ENCODE measurements around the gene GPATCH3. TPM values are rescaled to one million over a fixed set of nuclear protein-coding genes. Genes with fewer than 3 reads are reported as not detected.
A peak's percentile ranks its signal among the peaks of the same experiment; 100 is the strongest.

GPATCH3 gene
- polyA plus RNA-seq, 1 of the 3 experiments (the other 2 are of a cell fraction) = 11.1 TPM

DNA sequence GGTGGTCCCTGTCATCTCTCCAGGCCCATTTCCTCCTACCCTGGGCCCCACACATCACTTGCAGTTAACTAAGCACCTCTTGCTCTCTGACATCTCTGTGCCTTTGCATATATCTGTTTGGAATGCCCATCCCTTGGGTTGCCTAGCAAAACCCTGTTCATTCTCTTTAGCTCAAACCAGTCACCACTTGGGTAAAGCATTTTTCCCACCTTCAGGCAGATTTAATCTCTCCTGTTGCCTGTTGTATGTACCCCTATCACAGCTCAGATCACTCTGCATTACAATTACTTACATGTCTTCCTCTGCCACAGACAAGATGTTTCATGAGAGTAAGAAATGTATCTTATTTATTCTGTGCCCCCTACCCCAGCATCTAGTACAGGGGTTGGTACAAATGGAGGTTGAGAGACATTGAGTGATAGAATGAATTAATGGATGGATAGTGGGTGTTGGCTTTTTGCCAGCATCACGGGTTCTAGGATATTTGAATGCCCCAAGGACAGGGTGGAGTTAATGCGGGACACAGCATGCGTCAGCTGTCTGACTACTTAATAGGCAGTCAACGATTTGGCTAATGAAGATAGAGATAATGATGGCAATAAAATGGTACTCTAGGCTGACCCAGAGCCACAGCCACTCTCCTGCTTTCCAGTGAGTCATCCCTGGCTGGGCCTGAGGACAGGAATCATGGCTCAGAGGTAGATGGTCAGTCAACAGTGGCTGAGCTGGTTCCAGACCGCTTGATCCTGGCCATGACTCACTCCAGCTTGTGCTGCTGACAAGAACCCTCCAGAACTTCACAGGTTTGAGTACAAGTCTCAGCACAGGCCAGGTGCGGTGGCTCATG, 7.0 kb upstream of the GPATCH3 start:
- no peaks in the 10 kb centered on the region for H3F3A ChIP-seq (replicated peaks; ENCODE audit: insufficient read depth)
- no peaks in the 10 kb centered on the region for H3K36me3 ChIP-seq (replicated peaks in 1 of 2; ENCODE audit: control insufficient read depth in 1 of 2, insufficient read depth in 2 of 2, low read length in 1 of 2)
- POLR2A ChIA-PET = interaction anchor here (0.5 kb wide), 1 partner anchor 78 kb away, joined by 3 read pairs; no protein-coding TSS in a partner anchor
- H3K9me3 ChIP-seq = no peaks in the 10 kb centered on the region
- no peaks in the 10 kb centered on the region for H3K4me1 ChIP-seq (ENCODE audit: control insufficient read depth in 1 of 2, insufficient read depth in 2 of 2, low read depth in 1 of 2, low read length in 1 of 2)
- TF ChIP-seq SIN3A (IDR thresholded peaks at IDR 0.05; ENCODE audit: borderline replicate concordance, low read depth, low read length) = no peak
- TF ChIP-seq NFIC (IDR thresholded peaks at IDR 0.05; ENCODE audit: borderline replicate concordance) = peak; percentile 56
- TF ChIP-seq FOSL2 (IDR thresholded peaks at IDR 0.05; ENCODE audit: borderline replicate concordance, low read depth) = peak; percentile 55; the same call in 1 of the 2 replicates
- H2AFZ ChIP-seq (ENCODE audit: low read depth) = no peak overlapping the region
- H3K79me2 ChIP-seq (ENCODE audit: insufficient read depth) = no peaks in the 10 kb centered on the region
- H3K4me2 ChIP-seq = no peak overlapping the region
- H4K20me1 ChIP-seq (ENCODE audit: insufficient read depth) = no peaks in the 10 kb centered on the region
- no peak overlapping the region for H3K9ac ChIP-seq
- 24% methylated on average over 5 of the region's 6 CpGs for WGBS (ENCODE audit: low lambda C conversion rate)
- no peak for DNase-seq
- H3K27ac ChIP-seq (ENCODE audit: low read depth in 2 of 2, low read length in 1 of 2) = no peak overlapping the region
- H3K9me2 ChIP-seq = no peaks in the 10 kb centered on the region
- CTCF ChIA-PET = interaction anchor here (0.9 kb wide), 1 partner anchor 20 kb away, joined by 3 read pairs; no protein-coding TSS in a partner anchor
- H3K4me3 ChIP-seq (ENCODE audit: low read depth in 2 of 2, low read length in 1 of 2) = no peak overlapping the region
- no peaks in the 10 kb centered on the region for H3K27me3 ChIP-seq (ENCODE audit: insufficient read depth)

DNA sequence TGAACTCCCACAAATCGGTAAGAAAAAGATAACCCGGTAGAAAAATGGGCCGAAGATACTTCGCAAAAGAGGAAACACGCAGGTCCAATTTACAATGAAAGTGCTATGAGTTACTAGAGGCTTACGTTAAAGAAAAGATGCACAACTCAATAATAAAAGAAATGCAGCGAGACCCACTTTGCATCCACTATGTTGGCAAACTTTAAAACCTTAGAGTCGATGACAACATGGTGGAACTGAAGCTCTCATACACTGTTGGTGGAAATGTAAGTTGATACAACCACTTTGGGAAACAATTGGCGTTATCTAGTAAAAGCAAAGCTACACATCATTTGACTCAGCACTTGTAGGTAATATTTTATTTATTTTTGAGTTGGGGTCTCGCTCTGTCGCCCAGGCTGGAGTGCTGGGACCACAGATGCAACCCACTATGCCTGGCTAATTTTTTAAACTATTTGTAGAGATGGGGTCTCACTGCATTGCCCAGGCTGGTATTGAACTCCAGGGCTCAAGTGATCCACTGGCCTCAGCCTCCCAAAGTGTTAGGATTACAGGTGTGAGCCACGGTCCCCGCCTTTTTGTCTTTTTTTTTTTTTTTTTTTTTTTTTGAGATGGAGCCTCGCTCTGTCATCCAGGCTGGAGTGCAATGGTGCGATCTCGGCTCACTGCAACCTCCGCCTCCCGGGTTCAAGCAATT, 696 bp upstream of the GPATCH3 start:
- H3K4me1 ChIP-seq (ENCODE audit: control insufficient read depth in 1 of 2, insufficient read depth in 2 of 2, low read depth in 1 of 2, low read length in 1 of 2) = peaks cover 4 to 9% of the 10 kb centered on the region in 2 experiments; a peak in 3 of 4 replicates
- H4K20me1 ChIP-seq (ENCODE audit: insufficient read depth) = no peaks in the 10 kb centered on the region
- H3K4me2 ChIP-seq = peak overlapping the region; percentile 92
- H3K9me3 ChIP-seq = no peaks in the 10 kb centered on the region
- peaks cover 28% of the 10 kb centered on the region for H3K79me2 ChIP-seq (ENCODE audit: insufficient read depth)
- WGBS (ENCODE audit: low lambda C conversion rate) = 64% methylated on average over 18 of the region's 18 CpGs
- peak overlapping the region; percentile 84 to 97 for H3K4me3 ChIP-seq (ENCODE audit: low read depth in 2 of 2, low read length in 1 of 2)
- H3K9me2 ChIP-seq = no peaks in the 10 kb centered on the region
- no peaks in the 10 kb centered on the region for H3K27me3 ChIP-seq (ENCODE audit: insufficient read depth)
- peak overlapping the region; percentile 93 for H3K9ac ChIP-seq
- ChIA-PET CTCF (interaction anchor here (0.6 to 2.3 kb wide), 6 partner anchors 12 to 97 kb away, joined by 3 to 7 read pairs (median 3); partner anchors contain the start of genes GPN2 and ZDHHC18), POLR2A (interaction anchor here (0.6 to 1.8 kb wide), 6 partner anchors 10 to 401 kb away, joined by 3 to 17 read pairs (median 6); partner anchors contain the start of genes GPN2 and NUDC)
- no peak for DNase-seq
- peak overlapping the region; percentile 100 for H2AFZ ChIP-seq (ENCODE audit: low read depth)
- peak overlapping the region; percentile 68 to 80; a peak in 3 of 4 replicates for H3K27ac ChIP-seq (ENCODE audit: low read depth in 2 of 2, low read length in 1 of 2)
- H3K36me3 ChIP-seq (replicated peaks in 1 of 2; ENCODE audit: control insufficient read depth in 1 of 2, insufficient read depth in 2 of 2, low read length in 1 of 2) = peaks cover 9 to 10% of the 10 kb centered on the region in 2 experiments
- no peaks in the 10 kb centered on the region for H3F3A ChIP-seq (replicated peaks; ENCODE audit: insufficient read depth)
- TF ChIP-seq GABPA (IDR thresholded peaks at IDR 0.05; ENCODE audit: low read depth) (no peak), JUND (IDR thresholded peaks at IDR 0.05) (no peak)
- TF ChIP-seq, protein P1, sequence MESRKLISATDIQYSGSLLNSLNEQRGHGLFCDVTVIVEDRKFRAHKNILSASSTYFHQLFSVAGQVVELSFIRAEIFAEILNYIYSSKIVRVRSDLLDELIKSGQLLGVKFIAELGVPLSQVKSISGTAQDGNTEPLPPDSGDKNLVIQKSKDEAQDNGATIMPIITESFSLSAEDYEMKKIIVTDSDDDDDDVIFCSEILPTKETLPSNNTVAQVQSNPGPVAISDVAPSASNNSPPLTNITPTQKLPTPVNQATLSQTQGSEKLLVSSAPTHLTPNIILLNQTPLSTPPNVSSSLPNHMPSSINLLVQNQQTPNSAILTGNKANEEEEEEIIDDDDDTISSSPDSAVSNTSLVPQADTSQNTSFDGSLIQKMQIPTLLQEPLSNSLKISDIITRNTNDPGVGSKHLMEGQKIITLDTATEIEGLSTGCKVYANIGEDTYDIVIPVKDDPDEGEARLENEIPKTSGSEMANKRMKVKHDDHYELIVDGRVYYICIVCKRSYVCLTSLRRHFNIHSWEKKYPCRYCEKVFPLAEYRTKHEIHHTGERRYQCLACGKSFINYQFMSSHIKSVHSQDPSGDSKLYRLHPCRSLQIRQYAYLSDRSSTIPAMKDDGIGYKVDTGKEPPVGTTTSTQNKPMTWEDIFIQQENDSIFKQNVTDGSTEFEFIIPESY (IDR thresholded peaks at IDR 0.05; ENCODE audit: borderline replicate concordance, low read depth) = no peak

Data from SK-N-SH (cell line).